Activated naive CD4-positive, alpha-beta T cell treated with anti-CD3 and anti-CD28 coated beads, Interleukin-2, amount 50 U/mL, for 72 hours (primary cell): Measurements from ENCODE around the gene TBX6. TPM values are rescaled to one million over a fixed set of nuclear protein-coding genes. Genes with fewer than 3 reads are reported as not detected.
"Not testable (repeated sequence)": the region's sequence is repeated elsewhere in the genome, so short reads cannot be mapped to it uniquely, and the experiment has no call there.

Experiments used
- ATAC-seq, 2 donors: fragments of 150-1000 bp; cut with Tn5 transposase; 2 replicates each; pipeline ENCODE4 v1.10.0; 2021; ENCODE audit warnings: mild to moderate bottlenecking in 2 of 2, moderate library complexity in 2 of 2
- DNase-seq, 2 donors: peaks; one replicate each; pipeline ENCODE4 v3.0.0; 2021 to 2022; ENCODE audit warnings: low spot score in 2 of 2
- H3K27ac Mint-ChIP-seq, 2 donors: one replicate each; pipeline ENCODE4 v1.8.0; 2022; ENCODE audit warnings: mild to moderate bottlenecking in 2 of 2, mixed read lengths in 2 of 2
- H3K36me3 Mint-ChIP-seq, 2 donors: one replicate each; pipeline ENCODE4 v1.8.0; 2022; ENCODE audit warnings: mixed read lengths in 2 of 2
- H3K9me3 Mint-ChIP-seq, 2 donors: one replicate each; pipeline ENCODE4 v1.8.0; 2022; ENCODE audit warnings: mixed read lengths in 2 of 2
- total RNA-seq, 2 donors: library from RNA; stranded (reverse); gene quantifications; one replicate each; pipeline ENCODE4 v1.2.3, GENCODE V29; 2022

Gene TBX6, protein sequence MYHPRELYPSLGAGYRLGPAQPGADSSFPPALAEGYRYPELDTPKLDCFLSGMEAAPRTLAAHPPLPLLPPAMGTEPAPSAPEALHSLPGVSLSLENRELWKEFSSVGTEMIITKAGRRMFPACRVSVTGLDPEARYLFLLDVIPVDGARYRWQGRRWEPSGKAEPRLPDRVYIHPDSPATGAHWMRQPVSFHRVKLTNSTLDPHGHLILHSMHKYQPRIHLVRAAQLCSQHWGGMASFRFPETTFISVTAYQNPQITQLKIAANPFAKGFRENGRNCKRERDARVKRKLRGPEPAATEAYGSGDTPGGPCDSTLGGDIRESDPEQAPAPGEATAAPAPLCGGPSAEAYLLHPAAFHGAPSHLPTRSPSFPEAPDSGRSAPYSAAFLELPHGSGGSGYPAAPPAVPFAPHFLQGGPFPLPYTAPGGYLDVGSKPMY
- 1 to 10 TPM; 3.9 to 5.7 TPM for total RNA-seq

DNA sequence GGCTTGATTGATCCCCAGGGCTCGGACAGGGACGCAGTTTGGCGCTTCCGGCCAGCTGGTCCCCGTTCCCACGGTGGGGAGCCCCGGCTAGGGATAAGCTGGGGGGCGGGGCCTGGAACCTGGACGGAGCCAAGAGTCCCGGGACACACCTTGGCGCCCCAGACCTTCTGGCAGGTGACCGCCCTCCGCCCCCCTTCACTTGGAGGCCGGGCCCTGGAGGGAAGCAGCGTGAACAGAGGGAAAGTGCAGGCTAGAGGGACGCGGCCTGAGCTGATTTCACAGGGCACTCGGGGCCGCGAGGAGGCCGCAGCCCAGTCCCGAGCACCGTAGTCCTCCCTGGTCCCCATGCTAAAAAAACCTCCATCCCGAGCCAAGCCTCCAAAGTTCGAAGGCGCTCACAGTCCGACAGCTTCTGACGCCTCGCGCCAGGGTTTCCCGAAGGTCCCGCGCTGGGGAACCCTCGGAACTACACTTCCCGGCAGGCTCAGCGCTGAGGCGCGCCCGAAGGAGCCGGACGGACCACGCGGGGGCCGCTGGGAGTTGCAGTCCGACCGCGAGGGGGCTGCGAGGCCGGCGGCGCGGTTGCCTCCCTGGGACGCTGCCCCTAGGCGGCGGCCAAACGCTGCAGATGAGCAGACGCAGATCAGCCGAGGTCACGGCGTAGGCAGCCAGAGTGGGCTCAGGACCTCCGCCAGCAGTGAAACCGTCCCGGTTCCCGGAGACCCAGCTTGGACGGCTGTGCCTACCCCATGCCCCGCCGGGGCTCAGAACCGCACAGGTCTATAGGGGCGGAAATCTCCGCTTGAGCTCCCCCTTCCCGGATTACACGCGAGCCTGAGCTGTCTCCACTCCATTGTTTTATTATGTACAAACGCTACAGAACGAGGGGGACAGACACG is at the start of gene TBX6:
TBX6 (minus strand) TSS at position 451 of the 899 bp plus-strand sequence. CDS start 731 bp downstream, outside the sequence.
- Mint-ChIP-seq H3K9me3 (peaks cover 0 to under 1% of the 10 kb centered on the region in 2 donors), H3K27ac (peak within 1 kb of the TSS; percentile 94), H3K36me3 (peaks cover 14 to 25% of the 10 kb centered on the region in 2 donors)
- peak; percentile 66 to 86 for ATAC-seq
- DNase-seq: peak; percentile 94 to 96

DNA sequence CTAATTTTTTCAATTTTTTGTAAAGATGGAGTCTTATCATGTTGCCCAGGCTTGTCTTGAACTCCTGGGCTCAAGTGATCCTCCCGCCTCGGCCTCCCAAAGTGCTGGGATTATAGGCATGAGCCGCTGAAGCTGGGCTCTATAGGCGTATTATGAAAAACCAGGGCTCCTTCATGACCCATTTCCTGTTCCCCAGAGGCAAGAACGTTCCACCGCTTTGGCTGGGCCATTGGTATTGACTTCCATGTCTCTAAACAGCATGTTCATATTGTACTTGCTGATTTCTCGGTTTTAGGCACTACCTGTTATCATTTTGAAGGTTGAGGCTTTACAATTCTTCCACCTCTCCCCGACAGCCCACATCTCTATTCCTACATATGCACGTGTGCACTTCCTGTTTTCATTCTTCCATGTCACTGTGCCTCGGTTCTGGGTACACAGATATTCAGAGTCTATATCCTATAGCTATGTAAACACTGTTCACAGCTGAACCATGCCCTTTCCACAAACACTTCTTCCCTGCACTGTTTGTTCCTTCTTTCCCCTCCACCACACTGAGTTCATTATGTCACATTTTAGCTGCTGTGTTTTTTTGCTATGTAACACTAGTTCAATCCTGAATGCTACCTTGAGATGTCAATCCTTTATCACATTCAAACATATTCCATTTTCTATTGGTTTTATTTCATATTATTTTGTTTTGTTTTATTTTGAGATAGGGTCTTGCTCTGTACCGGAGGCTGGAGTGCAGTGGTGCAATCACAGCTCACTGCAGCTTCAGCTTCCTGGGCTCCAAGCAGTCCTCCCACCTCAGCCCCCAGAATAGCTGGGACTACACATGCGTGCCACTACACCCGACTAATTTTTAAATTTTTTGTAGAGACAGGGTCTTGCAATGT is 48.1 kb upstream of the TBX6 start:
- DNase-seq (no peak), ATAC-seq (peak in 1 of 2 donors; percentile 46)
- H3K27ac Mint-ChIP-seq: peak overlapping the region; percentile 41 to 57
- peaks cover 0 to 9% of the 10 kb centered on the region in 2 donors for H3K36me3 Mint-ChIP-seq
- peaks cover 0 to 3% of the 10 kb centered on the region in 2 donors for H3K9me3 Mint-ChIP-seq

DNA sequence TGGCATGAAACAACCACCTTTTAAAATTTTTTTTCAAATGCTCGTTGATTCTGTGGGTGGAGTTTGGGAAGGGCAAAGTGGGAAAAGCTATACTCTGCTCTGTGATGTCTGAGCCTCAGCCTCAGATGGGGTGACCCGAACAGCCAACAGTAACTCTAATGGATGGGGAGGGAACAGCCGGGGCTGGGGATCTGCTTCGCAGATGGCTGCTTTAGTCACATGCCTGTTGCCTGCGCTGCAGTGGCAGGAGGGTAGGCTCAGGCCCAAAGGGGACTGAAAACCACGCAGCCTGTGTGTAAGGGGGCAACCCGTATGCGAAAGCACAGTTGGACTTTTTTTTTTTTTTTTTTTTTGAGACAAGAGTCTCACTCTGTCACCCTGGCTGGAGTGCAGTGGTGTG is 46.2 kb upstream of the TBX6 start:
- Mint-ChIP-seq H3K9me3 (peaks cover 3 to 4% of the 10 kb centered on the region in 2 donors), H3K27ac (no peak overlapping the region), H3K36me3 (peaks cover 0 to 9% of the 10 kb centered on the region in 2 donors)
- no peak for DNase-seq
- ATAC-seq: no peak

DNA sequence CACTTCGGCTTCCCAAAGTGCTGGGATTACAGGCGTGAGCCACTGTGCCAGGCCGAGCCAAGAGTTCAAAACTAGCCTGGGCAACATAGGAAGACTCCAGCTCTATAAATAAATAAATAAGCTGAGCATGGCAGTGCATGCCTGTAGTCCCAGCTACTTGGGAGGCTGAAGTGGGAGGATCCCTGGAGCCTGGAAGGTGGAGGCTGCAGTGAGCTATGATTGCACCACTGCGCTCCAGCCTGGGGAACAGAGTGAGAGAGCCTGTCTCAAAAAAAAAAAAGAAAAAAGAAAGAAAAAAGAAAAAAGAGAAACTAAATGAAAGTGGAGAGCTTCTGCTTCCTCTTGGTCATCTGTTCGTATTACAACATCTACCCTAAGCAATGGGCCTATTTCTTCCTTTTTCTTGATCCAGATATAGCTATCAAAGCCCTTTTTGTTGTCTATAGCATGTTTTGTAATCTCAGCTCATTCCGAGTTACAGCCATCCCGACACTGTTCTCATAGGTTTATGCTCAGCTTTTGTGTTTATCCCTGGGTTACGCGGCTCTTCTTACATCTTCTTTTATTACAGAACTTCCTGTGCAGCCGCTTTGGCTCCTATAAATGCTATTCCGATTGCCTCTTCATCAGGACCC is 45.4 kb upstream of the TBX6 start:
- Mint-ChIP-seq H3K27ac (no peak overlapping the region), H3K9me3 (peaks cover 3 to 4% of the 10 kb centered on the region in 2 donors), H3K36me3 (peaks cover 0 to 9% of the 10 kb centered on the region in 2 donors)
- ATAC-seq (no peak), DNase-seq (no peak)

DNA sequence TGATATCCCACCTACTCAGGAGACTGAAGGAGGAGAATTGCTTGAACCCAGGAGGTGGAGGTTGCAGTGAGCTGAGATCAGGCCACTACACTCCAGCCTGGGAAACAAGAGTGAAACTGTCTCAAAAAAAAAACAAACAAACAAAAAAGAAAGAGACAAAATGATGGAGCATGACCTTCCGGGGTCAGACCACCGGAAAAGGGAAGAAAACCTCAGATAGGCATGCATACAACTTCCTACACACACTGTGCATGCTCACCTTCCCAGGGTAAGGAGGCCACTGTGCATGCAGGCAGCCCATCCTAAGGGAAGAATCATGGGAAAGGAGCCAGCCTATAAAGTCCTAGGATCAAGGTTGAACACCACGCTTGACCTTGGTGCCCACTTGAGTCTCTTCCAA is 40.9 kb upstream of the TBX6 start:
- ATAC-seq: no peak
- H3K36me3 Mint-ChIP-seq: no peaks in the 10 kb centered on the region

DNA sequence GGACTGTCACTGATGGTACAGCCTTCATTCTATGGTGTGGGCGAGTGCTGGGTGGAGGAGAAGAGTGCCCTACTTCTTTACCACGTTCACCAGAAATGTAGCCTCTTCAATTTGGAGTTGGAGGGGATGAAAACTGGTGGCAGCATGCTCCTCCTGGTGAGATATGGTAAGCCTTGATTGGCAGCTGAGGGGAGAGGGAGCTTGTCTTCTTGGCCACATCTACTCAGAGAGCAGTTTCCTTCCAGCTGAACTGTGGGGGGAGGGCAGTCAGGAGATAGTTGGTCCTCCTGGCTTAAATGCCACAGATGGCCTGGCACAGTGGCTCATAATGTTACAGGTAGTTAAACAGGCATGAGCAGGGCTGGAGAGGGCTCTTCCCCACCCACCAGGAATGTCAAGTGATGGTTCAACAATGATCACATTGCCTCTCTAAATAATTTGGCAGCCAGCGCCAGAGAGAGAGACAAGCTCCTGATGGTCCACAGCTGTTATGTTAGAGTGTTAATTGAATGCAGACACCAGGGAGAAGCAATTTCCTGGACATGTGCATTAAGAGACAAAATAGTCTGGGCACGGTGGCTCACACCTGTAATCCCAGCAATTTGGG is 40.2 kb upstream of the TBX6 start:
- H3K27ac Mint-ChIP-seq: peak overlapping the region in 1 of 2 donors; percentile 50
- DNase-seq (no peak), ATAC-seq (no peak)
- peaks cover 0 to 4% of the 10 kb centered on the region in 2 donors for H3K9me3 Mint-ChIP-seq
- no peaks in the 10 kb centered on the region for H3K36me3 Mint-ChIP-seq

More for the DNA sequence above, 40.9 kb upstream of the TBX6 start:
- DNase-seq: no peak
- Mint-ChIP-seq H3K27ac (no peak overlapping the region), H3K9me3 (peaks cover 0 to 4% of the 10 kb centered on the region in 2 donors)

DNA sequence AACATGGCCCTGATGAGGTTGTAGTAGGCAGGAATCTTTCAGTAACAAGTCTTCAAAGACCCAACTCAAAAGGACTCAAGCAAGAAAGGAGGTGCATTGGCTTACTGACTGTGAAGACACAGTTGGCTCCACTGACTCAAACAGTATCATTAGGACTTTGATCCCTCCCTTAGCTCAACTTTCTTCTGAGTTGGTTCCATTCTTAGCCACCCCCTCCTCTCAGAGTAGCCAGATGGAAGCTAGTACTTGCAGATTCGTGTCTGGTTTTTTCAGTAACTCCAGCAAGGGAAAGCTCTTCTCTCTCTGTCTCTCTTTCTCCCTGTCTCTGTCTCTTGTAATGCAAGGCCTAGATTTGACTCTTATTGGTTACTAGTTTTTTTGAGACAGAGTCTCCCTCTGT is 36.3 kb upstream of the TBX6 start:
- H3K36me3 Mint-ChIP-seq: no peaks in the 10 kb centered on the region
- no peak for DNase-seq
- H3K9me3 Mint-ChIP-seq: no peaks in the 10 kb centered on the region
- no peak for ATAC-seq
- H3K27ac Mint-ChIP-seq: no peak overlapping the region

DNA sequence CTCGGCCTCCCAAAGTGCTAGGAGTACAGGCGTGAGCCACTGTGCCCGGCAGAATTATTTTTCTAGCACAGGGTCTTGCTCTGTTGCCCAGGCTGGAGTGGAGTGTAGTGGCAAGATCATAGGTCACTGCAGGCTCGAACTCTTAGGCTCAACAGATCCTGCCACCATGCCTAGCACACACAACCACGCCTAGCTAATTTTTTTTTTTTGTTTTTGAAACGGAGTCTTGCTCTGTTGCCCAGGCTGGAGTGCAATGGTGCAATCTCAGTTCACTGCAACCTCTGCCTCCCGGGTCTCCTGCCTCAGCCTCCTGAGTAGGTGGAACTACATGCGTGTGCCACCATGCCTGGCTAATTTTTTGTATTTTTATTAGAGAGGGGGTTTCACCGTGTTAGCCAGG is 34.0 kb upstream of the TBX6 start:
- DNase-seq, ATAC-seq, H3K27ac Mint-ChIP-seq, H3K9me3 Mint-ChIP-seq, H3K36me3 Mint-ChIP-seq: not testable (repeated sequence)

DNA sequence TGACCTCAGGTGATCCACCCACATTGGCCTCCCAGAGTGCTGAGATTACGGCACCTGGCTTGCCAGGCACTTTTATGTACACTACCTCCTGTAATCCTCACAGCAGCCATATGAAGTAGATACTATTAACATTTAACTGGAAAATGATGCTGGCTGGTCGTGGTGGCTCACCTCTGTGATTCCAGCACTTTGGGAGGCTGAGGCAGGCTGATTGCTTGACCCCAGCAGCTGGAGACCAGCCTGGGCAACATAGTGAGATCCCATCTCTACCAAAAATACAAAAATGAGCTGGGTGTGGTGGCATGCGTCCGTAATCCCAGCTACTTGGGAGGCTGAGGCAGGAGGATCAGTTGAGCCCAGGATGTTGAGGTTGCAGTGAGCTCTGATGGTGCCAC is 33.3 kb upstream of the TBX6 start:
- H3K36me3 Mint-ChIP-seq: peaks cover 0 to 7% of the 10 kb centered on the region in 2 donors
- ATAC-seq: no peak
- H3K27ac Mint-ChIP-seq: no peak overlapping the region
- H3K9me3 Mint-ChIP-seq: no peaks in the 10 kb centered on the region
- no peak for DNase-seq

DNA sequence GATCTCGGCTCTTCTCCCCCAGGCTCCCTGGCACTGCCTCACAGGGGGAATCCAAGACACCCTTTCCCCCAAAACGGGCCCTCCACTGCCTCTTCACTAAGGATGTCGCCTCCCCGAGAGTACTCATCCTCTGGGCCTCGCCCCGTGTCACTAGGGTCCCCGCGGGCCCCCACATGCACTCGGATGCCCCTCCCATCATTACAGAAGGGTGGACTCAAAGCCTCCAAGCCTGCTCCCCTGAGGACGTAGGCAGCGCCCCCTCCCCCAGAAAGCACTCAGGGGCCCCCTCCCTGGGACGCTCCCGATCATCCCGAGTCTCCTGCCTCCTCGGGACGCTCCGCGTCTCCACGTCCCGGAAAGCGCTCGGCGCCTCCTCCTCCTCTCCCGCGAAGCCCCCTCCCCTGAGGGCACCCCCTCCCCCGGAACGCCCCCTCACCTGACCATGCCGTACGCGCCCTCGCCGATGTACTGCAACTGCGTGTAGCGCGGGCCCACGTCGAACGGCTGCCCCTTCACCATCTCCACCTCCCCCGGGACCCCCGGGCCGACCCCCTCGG is 31.0 kb upstream of the TBX6 start:
- Mint-ChIP-seq H3K9me3 (no peaks in the 10 kb centered on the region), H3K36me3 (peaks cover 0 to 7% of the 10 kb centered on the region in 2 donors), H3K27ac (peak overlapping the region; percentile 89 to 90)
- peak in 1 of 2 donors; percentile 31 for DNase-seq
- peak; percentile 28 to 55 for ATAC-seq

DNA sequence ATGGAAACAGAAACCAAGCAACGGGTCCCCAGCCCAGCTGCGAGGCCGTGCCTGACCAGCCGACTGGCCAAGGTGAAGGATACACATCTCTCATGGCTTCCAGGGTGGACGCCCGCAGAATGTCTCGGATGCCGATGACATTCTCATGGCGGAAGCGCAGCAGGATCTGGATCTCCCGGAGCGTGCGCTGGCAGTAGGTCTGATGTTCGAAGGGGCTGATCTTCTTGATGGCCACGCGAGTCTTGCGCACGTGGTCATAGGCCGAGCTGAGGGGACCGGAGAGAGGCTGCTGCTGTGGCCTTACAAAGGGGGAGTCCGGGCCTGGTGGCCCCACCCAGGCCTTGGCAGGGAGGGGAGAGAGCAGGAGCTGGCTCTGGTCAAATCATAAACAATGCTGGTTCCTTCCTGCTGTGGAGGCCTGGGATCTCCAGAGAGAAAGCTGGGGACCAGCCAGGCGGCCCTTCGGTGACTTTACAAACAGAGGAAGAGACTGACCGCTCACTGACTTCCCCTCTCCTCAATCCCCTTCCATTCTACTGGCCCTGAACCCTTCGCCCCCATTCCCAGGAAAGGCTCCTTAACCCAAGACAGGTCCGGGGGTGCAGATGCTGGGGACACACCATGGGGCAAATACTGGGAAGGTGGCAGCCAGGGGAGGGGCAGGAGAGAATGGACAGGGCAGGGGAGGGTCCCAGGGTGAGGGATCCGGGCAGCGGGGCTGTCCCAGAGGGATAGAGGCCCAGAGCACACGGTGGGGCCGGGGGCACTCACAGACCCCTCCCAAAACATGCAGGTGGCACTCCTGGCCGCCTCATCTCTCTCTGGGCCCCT is 30.2 kb upstream of the TBX6 start:
- no peak for DNase-seq
- H3K36me3 Mint-ChIP-seq: peaks cover 0 to 7% of the 10 kb centered on the region in 2 donors
- peak overlapping the region; percentile 89 to 90 for H3K27ac Mint-ChIP-seq
- no peaks in the 10 kb centered on the region for H3K9me3 Mint-ChIP-seq
- no peak for ATAC-seq

DNA sequence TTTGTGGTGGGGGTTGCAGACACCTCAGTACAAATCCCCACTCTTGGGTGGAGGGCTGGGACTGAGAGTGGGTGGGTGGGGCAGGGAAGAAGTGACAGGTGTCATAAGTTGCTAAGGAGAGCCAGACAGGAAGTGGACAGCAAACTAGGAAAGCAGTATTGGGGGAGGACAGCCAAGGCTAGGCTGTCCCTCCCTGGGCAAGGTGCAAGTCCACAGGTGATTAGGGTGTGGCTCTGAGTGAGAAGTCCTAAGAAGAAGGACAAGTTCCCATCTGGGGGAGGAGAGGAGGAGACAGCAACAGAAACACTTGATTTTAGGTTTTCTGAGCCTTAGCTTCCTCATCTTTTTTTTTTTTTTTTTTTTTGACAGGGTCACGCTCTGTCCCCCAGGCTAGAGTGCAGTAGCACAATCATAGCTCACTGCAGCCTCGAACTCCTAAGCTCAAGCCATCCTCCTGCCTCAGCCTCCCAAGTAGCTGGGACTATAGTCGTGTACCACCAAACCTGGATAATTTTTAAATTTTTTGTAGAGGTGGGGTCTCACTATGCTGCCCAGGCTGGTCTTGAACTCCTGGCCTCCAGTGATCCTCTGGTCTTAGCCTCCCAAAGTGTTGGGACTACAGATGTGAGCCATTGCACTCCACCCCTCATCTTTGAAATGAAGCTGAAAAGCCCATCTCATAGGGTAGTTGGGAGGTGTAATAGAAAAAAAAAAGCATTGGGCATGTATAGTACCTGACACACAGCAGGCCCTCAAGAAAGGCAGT is 28.8 kb upstream of the TBX6 start:
- ATAC-seq: no peak
- Mint-ChIP-seq H3K36me3 (peaks cover 0 to 7% of the 10 kb centered on the region in 2 donors), H3K9me3 (no peaks in the 10 kb centered on the region), H3K27ac (peak overlapping the region; percentile 38 to 44)
- no peak for DNase-seq

DNA sequence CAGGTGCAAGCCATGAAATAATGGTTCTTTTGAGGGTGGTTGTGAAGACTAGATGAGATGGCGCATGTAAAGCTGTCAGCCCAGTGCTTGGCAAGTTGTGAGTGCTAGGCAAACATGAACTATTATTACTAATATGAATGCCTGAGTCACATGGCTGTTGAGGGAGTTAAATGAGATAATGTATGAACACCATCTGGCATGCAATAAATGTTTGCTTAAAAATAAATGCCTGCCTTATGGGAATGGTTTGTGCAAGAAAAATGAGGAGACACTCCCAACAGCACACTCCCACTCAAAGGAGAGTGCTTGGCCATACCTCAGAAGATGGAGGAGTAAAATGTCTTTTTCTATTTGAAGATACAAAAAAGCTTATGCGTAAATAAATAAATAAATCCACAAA is 27.7 kb upstream of the TBX6 start:
- DNase-seq (no peak), ATAC-seq (no peak)
- Mint-ChIP-seq H3K9me3 (no peaks in the 10 kb centered on the region), H3K36me3 (peaks cover 0 to 7% of the 10 kb centered on the region in 2 donors), H3K27ac (peak overlapping the region in 1 of 2 donors; percentile 38)

DNA sequence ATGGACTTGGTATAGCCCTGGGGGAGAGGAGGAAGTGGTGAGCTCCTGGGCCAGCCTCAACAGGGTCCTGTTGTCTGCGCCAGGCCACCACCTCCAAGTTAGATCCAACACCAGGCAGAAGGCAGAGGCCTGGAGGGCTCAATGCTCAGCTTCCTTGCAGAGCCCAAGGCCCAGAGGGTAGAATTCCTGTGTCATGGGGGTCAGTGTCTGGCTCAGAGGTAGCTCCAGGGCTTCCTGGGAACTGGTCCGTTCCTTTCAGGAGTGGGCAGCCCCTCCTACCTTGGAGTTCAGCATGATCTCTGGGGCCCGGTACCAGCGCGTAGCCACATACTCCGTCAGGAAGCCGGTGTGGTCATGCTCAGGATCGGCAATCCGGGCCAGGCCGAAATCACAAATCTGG is 26.0 kb upstream of the TBX6 start:
- DNase-seq (no peak), ATAC-seq (no peak)
- Mint-ChIP-seq H3K36me3 (peaks cover 0 to 7% of the 10 kb centered on the region in 2 donors), H3K27ac (no peak overlapping the region), H3K9me3 (no peaks in the 10 kb centered on the region)
